ENCODE measurements around the gene WFS1. TPM values are rescaled to one million over a fixed set of nuclear protein-coding genes. Genes with fewer than 3 reads are reported as not detected.

WFS1 gene
- total and polyA plus RNA-seq, 2 of the 8 experiments (the other 6 are each of a cell fraction or from before 2014, with no cell fraction given) = 29.1 to 43.1 TPM

GRCh38 chr4:6280365-6280996 lies 10.8 kb downstream of the WFS1 start:
- POLR2A ChIA-PET (ENCODE audit: partially characterized antibody) = interaction anchor here (1.2 to 1.7 kb wide), 3 partner anchors 11 to 25 kb away, joined by 3 to 5 read pairs (median 4); no protein-coding TSS in a partner anchor
- H3K27me3 ChIP-seq (replicated peaks in 1 of 4; ENCODE audit: control insufficient read depth in 3 of 4, extremely low read depth in 1 of 4, insufficient read depth in 3 of 4, low read length in 3 of 4) = no peaks in the 10 kb centered on the region
- H4K20me1 ChIP-seq (replicated peaks in 1 of 2; ENCODE audit: control insufficient read depth in 1 of 2, insufficient read depth in 2 of 2, low read length in 2 of 2) = peaks cover 0 to 13% of the 10 kb centered on the region in 2 experiments

More at GRCh38 chr4:6280365-6280996, 10.8 kb downstream of the WFS1 start:
- H3K4me3 ChIP-seq (ENCODE audit: extremely low read depth in 1 of 4, insufficient read depth in 2 of 4, low read depth in 3 of 4, low read length in 4 of 4) = no peak overlapping the region
- no peaks in the 10 kb centered on the region for H3K79me2 ChIP-seq (ENCODE audit: control insufficient read depth in 1 of 2, insufficient read depth in 2 of 2, low read length in 2 of 2)
- H2AK5ac ChIP-seq (ENCODE audit: low read depth, low read length) = no peak overlapping the region
- H3K36me3 ChIP-seq (ENCODE audit: control insufficient read depth in 2 of 4, insufficient read depth in 4 of 4, low read length in 3 of 4) = peaks cover 2 to 5% (median 3%) of the 10 kb centered on the region in 4 experiments; a peak in 3 of 8 replicates
- DNase-seq (ENCODE audit: low read depth in 1 of 2, low spot score in 2 of 2) = no peak
- H3K14ac ChIP-seq (ENCODE audit: insufficient read length) = no peak overlapping the region
- no peak overlapping the region for H3K27ac ChIP-seq (ENCODE audit: low read depth, low read length)
- H4K5ac ChIP-seq (ENCODE audit: insufficient read length, low read depth, low read length) = no peak overlapping the region
- no peak overlapping the region for H2AFZ ChIP-seq (ENCODE audit: low read length)
- 84% methylated on average over 15 of the region's 16 CpGs; no CpG with 5 or more reads in 1 of the 2 experiments for WGBS, 2 experiments (ENCODE audit: extremely low coverage in 1 of 2, insufficient coverage in 1 of 2, insufficient read length in 1 of 2, insufficient replicate concordance in 2 of 2, low coverage in 1 of 2, low lambda C conversion rate in 2 of 2, missing lambda C conversion rate in 1 of 2)
- H3K18ac ChIP-seq (ENCODE audit: extremely low read depth, low read length) = no peak overlapping the region
- CTCF ChIA-PET (ENCODE audit: partially characterized antibody) = interaction anchor here (0.6 to 17.6 kb wide), 6 partner anchors 10 to 282 kb away, joined by 3 to 263 read pairs (median 3); no protein-coding TSS in a partner anchor
- no peak overlapping the region for H2BK15ac ChIP-seq (ENCODE audit: low read length)
- no peak overlapping the region for H3K23ac ChIP-seq (ENCODE audit: insufficient read length)
- no peaks in the 10 kb centered on the region; a peak in 1 of 7 replicates for H3K4me1 ChIP-seq (replicated peaks in 1 of 4; ENCODE audit: control insufficient read depth in 3 of 4, insufficient read depth in 4 of 4, low read length in 3 of 4)
- H4K91ac ChIP-seq (replicated peaks; ENCODE audit: insufficient read length, low read length) = no peak overlapping the region
- no peaks in the 10 kb centered on the region; the same call in 1 of the 2 replicates for H3K79me1 ChIP-seq (ENCODE audit: low read depth, low read length)
- H3K4me2 ChIP-seq (ENCODE audit: insufficient read depth in 1 of 2, low read depth in 2 of 2, low read length in 2 of 2) = no peak overlapping the region
- H4K8ac ChIP-seq (ENCODE audit: extremely low read depth, insufficient read depth, low read length) = no peak overlapping the region; the same call in none of the 2 replicates
- H2BK20ac ChIP-seq (ENCODE audit: low read length) = no peak overlapping the region
- no peak overlapping the region for H2BK12ac ChIP-seq (ENCODE audit: low read depth, low read length)
- H3K4ac ChIP-seq (replicated peaks; ENCODE audit: insufficient read length, low read depth, low read length) = no peak overlapping the region
- TF ChIP-seq EZH2 (IDR thresholded peaks at IDR 0.05; ENCODE audit: low read depth, low read length, severe bottlenecking) (no peak), YY1 (IDR thresholded peaks at IDR 0.05; ENCODE audit: low read depth, low read length) (no peak), ASH2L (IDR thresholded peaks at IDR 0.05; ENCODE audit: low read length) (no peak), RFX5 (IDR thresholded peaks at IDR 0.05; ENCODE audit: borderline replicate concordance, low read depth, low read length) (no peak), HDAC2 (IDR thresholded peaks at IDR 0.05; ENCODE audit: borderline replicate concordance in 1 of 2, low read depth in 2 of 2, low read length in 2 of 2) (no peak), SP4 (IDR thresholded peaks at IDR 0.05; ENCODE audit: low read length) (no peak), CEBPB (IDR thresholded peaks at IDR 0.05; ENCODE audit: low read depth, low read length) (no peak), CHD2 (IDR thresholded peaks at IDR 0.05; ENCODE audit: low read length) (no peak), FOSL1 (IDR thresholded peaks at IDR 0.05; ENCODE audit: insufficient read depth, low read depth, low read length) (no peak)
- no peaks in the 10 kb centered on the region for H3K9me3 ChIP-seq (ENCODE audit: insufficient read depth in 2 of 2, low read depth in 1 of 2, low read length in 1 of 2)
- no peaks in the 10 kb centered on the region for H3K23me2 ChIP-seq (ENCODE audit: low read depth, low read length)
- no peak for FAIRE-seq
- H2BK120ac ChIP-seq (replicated peaks; ENCODE audit: low read depth, low read length) = no peak overlapping the region
- no peak overlapping the region for H2BK5ac ChIP-seq (ENCODE audit: low read depth, low read length)
- H3K9ac ChIP-seq (replicated peaks in 1 of 4; ENCODE audit: extremely low read depth in 1 of 4, low read depth in 3 of 4, low read length in 3 of 4) = no peak overlapping the region
- no peak overlapping the region for H3K56ac ChIP-seq (replicated peaks; ENCODE audit: insufficient read length, low read depth, low read length)
